ENCODE data around the gene PRPF31.

DNA sequence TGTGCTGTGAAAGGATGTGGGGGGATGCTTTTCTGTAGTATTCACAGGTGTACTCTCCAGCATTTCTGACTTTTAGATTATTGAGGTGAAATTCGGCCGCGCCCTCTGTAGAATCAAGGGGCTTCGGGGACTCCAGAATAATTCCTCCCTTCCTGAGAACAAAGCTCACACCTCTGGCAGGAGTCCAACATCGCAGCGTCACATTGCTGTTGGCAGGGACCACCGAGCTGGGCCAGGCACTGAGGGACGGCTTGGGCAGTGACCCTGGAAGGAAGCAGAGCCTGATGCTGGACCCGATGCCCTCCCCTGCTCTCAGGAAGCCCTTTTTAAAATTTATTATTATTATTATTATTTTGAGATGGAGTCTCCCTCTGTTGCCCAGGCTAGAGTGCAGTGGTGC lies 40.7 kb upstream of the PRPF31 start:
- TF ChIP-seq CTCF (IDR thresholded peaks at IDR 0.05) (no peak), POLR2A (IDR thresholded peaks at IDR 0.05) (no peak), EP300 (IDR thresholded peaks at IDR 0.05) (no peak)
